K562 (cell line): ENCODE measurements around the gene LRRC59. TPM values are rescaled to one million over a fixed set of nuclear protein-coding genes. Genes with fewer than 3 reads are reported as not detected.

Experiments
- ATAC-seq: fragments of 200-7000 bp; cut with Tn5 transposase; 3 replicates; pipeline ENCODE4 v1.9.1; 2020; ENCODE audit warnings: moderate library complexity
- BruUV-seq: library from RNA; stranded (reverse); fragments of 400-500 nt; replicated peaks from 2 replicates; lab custom pipeline; 2021; lab: Mats Ljungman, UMichigan
- CTCF ChIA-PET: fragments of 300-600 bp; formaldehyde crosslinking; extraction: SDS; loops from one replicate; lab custom pipeline; 2021; ENCODE audit warnings: low intra/inter-chr PET ratio; lab: Yijun Ruan, JAX
- POLR2A ChIA-PET: fragments of 300-600, 350-650 bp; sonication (Branson Sonifier 250); formaldehyde crosslinking; extraction: SDS; loops from one replicate; lab custom pipeline; 2021; ENCODE audit warnings: antibody characterized with exemption, inconsistent platforms; lab: Yijun Ruan, JAX
- DNase-seq, 4 experiments: peaks; one replicate each; pipeline versions ENCODE4 v3.0.0 to v3.0.0-alpha.2; 2011 to 2018; ENCODE audit warnings: low spot score in 3 of 4, mixed read lengths in 3 of 4; ENCODE audit errors: extremely low read depth in 1 of 4
- FAIRE-seq: peaks from 2 replicates; lab custom pipeline; 2011; peaks lifted over from hg19 to GRCh38; lab: Jason Lieb, UNC
- H2AFZ ChIP-seq: 2 replicates; pipeline ENCODE4 v1.6.0; 2011; ENCODE audit warnings: low read depth, low read length, control low read depth, inconsistent platforms
- H3K27ac ChIP-seq: fragments of 200-600 bp; 3 replicates; pipeline ENCODE4 v1.8.0; 2011; ENCODE audit warnings: low read depth, mild to moderate bottlenecking, control low read depth, inconsistent platforms, low read length, moderate library complexity, mixed read lengths; ENCODE audit errors: extremely low read depth
- H3K27me3 ChIP-seq, 2 experiments: fragments of 300-600 bp in 1 of 2; 2 replicates in 1 of 2; 3 replicates in 1 of 2; pipeline versions ENCODE4 v1.6.0 to v1.8.0; 2011; ENCODE audit warnings: inconsistent platforms in 2 of 2, low read length in 2 of 2, mild to moderate bottlenecking in 1 of 2, mixed read lengths in 1 of 2, moderate library complexity in 1 of 2; ENCODE audit not compliant: control insufficient read depth in 2 of 2, insufficient read depth in 2 of 2
- H3K36me3 ChIP-seq: fragments of 300-600 bp; 3 replicates; pipeline ENCODE4 v1.8.0; 2011; ENCODE audit warnings: mild to moderate bottlenecking, low read length, inconsistent platforms; ENCODE audit not compliant: control insufficient read depth, insufficient read depth
- H3K4me1 ChIP-seq, 2 experiments: fragments of 200-600 bp in 1 of 2; replicated peaks in 1 of 2; 2 replicates in 1 of 2; 3 replicates in 1 of 2; pipeline versions ENCODE4 v1.5.1 to v1.8.0; 2011; ENCODE audit warnings: inconsistent platforms in 2 of 2, low read length in 2 of 2, mild to moderate bottlenecking in 1 of 2, mixed read lengths in 1 of 2, moderate library complexity in 1 of 2; ENCODE audit not compliant: control insufficient read depth in 2 of 2, insufficient read depth in 2 of 2
- H3K4me2 ChIP-seq: 2 replicates; pipeline ENCODE4 v1.6.1; 2011; ENCODE audit warnings: low read length, control low read depth, inconsistent platforms, mixed read lengths; ENCODE audit not compliant: insufficient read depth
- H3K4me3 ChIP-seq: fragments of 200-600 bp; sonication (generic), shearing (Covaris generic); 2 replicates; pipeline ENCODE4 v1.5.1; 2016; ENCODE audit warnings: control low read depth, inconsistent platforms
- H3K79me2 ChIP-seq: fragments of 200-600 bp; 3 replicates; pipeline ENCODE4 v1.8.0; 2011; ENCODE audit warnings: low read length, inconsistent platforms; ENCODE audit not compliant: control insufficient read depth, insufficient read depth
- H3K9ac ChIP-seq, 2 experiments: 2 replicates each; pipeline versions ENCODE4 v1.6.0 to v1.6.1; 2011; ENCODE audit warnings: low read depth in 2 of 2, low read length in 2 of 2, control low read depth in 1 of 2, inconsistent platforms in 1 of 2, mild to moderate bottlenecking in 1 of 2, mixed read lengths in 1 of 2; ENCODE audit not compliant: insufficient read depth in 1 of 2
- H3K9me1 ChIP-seq: one replicate; pipeline ENCODE4 v1.6.0; 2011; ENCODE audit warnings: inconsistent platforms, mild to moderate bottlenecking, low read length, moderate library complexity; ENCODE audit not compliant: control insufficient read depth, insufficient read depth
- H3K9me3 ChIP-seq: replicated peaks from 2 replicates; pipeline ENCODE4 v1.5.1; 2011; ENCODE audit warnings: low read depth, low read length, inconsistent platforms; ENCODE audit not compliant: control insufficient read depth, insufficient read depth
- H4K20me1 ChIP-seq: replicated peaks from 2 replicates; pipeline ENCODE4 v1.6.1; 2011; ENCODE audit warnings: low read length, inconsistent platforms, mixed read lengths; ENCODE audit not compliant: control insufficient read depth, insufficient read depth
- CBFA2T3 ChIP-seq: fragments of 450-650 bp; IDR thresholded peaks from 2 replicates; pipeline ENCODE4 v1.6.1; 2017
- ETV6 ChIP-seq, 3 experiments: fragments of 150-350 bp in 1 of 3; sonication (generic) in 1 of 3; formaldehyde crosslinking in 1 of 3; IDR thresholded peaks; 2 replicates each; pipeline versions ENCODE4 v1.6.1 to v1.8.0; 2014 to 2022; ENCODE audit warnings: borderline replicate concordance in 2 of 3, low read depth in 2 of 3, antibody characterized with exemption in 1 of 3, low read length in 1 of 3, mild to moderate bottlenecking in 1 of 3, missing genetic modification reagents in 1 of 3
- ZNF121 ChIP-seq: sonication (generic); formaldehyde crosslinking; conservative IDR thresholded peaks from 2 replicates; pipeline ENCODE4 v1.8.0; 2022; ENCODE audit warnings: missing genetic modification reagents
- WGBS: fragments of 100-300 bp; shearing (Covaris generic); methylation state at CpG from one replicate; pipeline ENCODE4 v1.1.6; 2016; ENCODE audit warnings: low coverage, mixed read lengths; ENCODE audit not compliant: insufficient coverage; ENCODE audit errors: missing lambda C conversion rate; 5-methylcytosine and 5-hydroxymethylcytosine counted together
- in situ Hi-C: fragments of 300-500 bp; cut with MboI; formaldehyde crosslinking; loops from 4 replicates; pipeline ENCODE4 v1.15.0; 2018; ENCODE audit warnings: inconsistent platforms, mixed read lengths
- intact Hi-C: fragments of 100-400 bp; cut with micrococcal nuclease; formaldehyde crosslinking; loops from 2 replicates; pipeline ENCODE4 v1.14.2; 2022
- polyA plus RNA-seq, 8 experiments: library from polyadenylated mRNA; depleted of rRNA in 4 of 8; stranded (reverse) in 5 of 8; unstranded in 3 of 8; fragments of >200 nt; fragmentation: Nextera tagmentation in 2 of 8; fragmentation: Illumina TruSeq in 1 of 8; extraction: Ambion mirVana in 2 of 8; extraction: Trizol in 1 of 8; gene quantifications; 2 replicates each; pipeline versions ENCODE4 v1.2.1 to v1.2.3, GENCODE V29; 2011 to 2014; ENCODE audit warnings: inconsistent platforms in 1 of 8, missing spikeins in 1 of 8
- total RNA-seq, 7 experiments: library from RNA; depleted of rRNA in 6 of 7; stranded (reverse); fragments of >200 nt in 6 of 7; fragmentation: Illumina TruSeq in 2 of 7; extraction: Trizol in 2 of 7; gene quantifications; 2 replicates each; pipeline versions ENCODE4 v1.2.1 to v1.2.3, GENCODE V29; 2011 to 2021; ENCODE audit warnings: low replicate concordance in 1 of 7
- TF ChIP-seq, protein P1 (sequence below): fragments of 200-800 bp; sonication (Bioruptor generic); IDR thresholded peaks from 2 replicates; pipeline ENCODE4 v1.6.1; 2016; ENCODE audit warnings: missing genetic modification characterization, missing compliant biosample characterization
- TF ChIP-seq, protein P2 (sequence below): IDR thresholded peaks from 2 replicates; pipeline ENCODE4 v1.6.1; 2012; ENCODE audit warnings: low read depth, low read length, improper control_type of control experiment, borderline replicate concordance

Gene LRRC59
- total and polyA plus RNA-seq, 9 of the 15 experiments (the other 6 are each of a cell fraction or from before 2014, with no cell fraction given) = 27.8 to 244 (median 154) TPM

DNA sequence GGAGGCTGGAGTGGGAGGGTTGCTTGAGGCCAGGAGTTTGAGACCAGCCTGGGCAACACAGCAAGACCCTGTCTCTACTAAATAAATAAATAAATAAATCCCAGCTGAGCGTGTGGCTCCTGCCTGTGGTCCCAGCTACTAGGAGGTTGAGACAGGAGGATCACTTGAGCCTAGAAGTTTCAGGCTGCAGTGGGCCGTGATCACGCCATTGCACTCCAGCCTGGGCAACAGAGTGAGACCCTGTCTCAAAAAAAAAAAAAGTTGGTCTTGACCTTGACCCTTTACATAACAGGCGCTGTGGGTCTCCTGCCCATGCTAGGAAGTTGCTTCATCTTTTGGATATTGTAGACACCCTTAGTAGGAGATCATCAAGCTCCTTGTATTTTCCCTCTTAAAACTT is 40.1 kb upstream of the LRRC59 start:
- Histone ChIP-seq H3K9ac (no peak overlapping the region), H3K9me3 (no peaks in the 10 kb centered on the region), H3K27me3 (no peaks in the 10 kb centered on the region; a peak in 1 of 5 replicates), H3K4me3 (no peak overlapping the region), H3K4me2 (no peak overlapping the region), H2AFZ (no peak overlapping the region), H4K20me1 (no peaks in the 10 kb centered on the region; the same call in 1 of the 2 replicates), H3K27ac (no peak overlapping the region), H3K36me3 (no peaks in the 10 kb centered on the region), H3K79me2 (no peaks in the 10 kb centered on the region), H3K9me1 (no peaks in the 10 kb centered on the region), H3K4me1 (peaks cover 0 to 5% of the 10 kb centered on the region in 2 experiments; a peak in 1 of 5 replicates)
- in situ Hi-C loops = no loop called here
- ATAC-seq (no peak), FAIRE-seq (no peak), DNase-seq (no peak)
- BruUV-seq = no TSS peak
- CTCF ChIA-PET = no interaction called here
- 63% methylated on average over 4 of the region's 4 CpGs for WGBS
- intact Hi-C loops = no loop called here
- no peak for TF ChIP-seq CBFA2T3
- TF ChIP-seq, protein P1, sequence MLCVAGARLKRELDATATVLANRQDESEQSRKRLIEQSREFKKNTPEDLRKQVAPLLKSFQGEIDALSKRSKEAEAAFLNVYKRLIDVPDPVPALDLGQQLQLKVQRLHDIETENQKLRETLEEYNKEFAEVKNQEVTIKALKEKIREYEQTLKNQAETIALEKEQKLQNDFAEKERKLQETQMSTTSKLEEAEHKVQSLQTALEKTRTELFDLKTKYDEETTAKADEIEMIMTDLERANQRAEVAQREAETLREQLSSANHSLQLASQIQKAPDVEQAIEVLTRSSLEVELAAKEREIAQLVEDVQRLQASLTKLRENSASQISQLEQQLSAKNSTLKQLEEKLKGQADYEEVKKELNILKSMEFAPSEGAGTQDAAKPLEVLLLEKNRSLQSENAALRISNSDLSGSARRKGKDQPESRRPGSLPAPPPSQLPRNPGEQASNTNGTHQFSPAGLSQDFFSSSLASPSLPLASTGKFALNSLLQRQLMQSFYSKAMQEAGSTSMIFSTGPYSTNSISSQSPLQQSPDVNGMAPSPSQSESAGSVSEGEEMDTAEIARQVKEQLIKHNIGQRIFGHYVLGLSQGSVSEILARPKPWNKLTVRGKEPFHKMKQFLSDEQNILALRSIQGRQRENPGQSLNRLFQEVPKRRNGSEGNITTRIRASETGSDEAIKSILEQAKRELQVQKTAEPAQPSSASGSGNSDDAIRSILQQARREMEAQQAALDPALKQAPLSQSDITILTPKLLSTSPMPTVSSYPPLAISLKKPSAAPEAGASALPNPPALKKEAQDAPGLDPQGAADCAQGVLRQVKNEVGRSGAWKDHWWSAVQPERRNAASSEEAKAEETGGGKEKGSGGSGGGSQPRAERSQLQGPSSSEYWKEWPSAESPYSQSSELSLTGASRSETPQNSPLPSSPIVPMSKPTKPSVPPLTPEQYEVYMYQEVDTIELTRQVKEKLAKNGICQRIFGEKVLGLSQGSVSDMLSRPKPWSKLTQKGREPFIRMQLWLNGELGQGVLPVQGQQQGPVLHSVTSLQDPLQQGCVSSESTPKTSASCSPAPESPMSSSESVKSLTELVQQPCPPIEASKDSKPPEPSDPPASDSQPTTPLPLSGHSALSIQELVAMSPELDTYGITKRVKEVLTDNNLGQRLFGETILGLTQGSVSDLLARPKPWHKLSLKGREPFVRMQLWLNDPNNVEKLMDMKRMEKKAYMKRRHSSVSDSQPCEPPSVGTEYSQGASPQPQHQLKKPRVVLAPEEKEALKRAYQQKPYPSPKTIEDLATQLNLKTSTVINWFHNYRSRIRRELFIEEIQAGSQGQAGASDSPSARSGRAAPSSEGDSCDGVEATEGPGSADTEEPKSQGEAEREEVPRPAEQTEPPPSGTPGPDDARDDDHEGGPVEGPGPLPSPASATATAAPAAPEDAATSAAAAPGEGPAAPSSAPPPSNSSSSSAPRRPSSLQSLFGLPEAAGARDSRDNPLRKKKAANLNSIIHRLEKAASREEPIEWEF (CRISPR knock-in tag) = no peak
- TF ChIP-seq, protein P2, sequence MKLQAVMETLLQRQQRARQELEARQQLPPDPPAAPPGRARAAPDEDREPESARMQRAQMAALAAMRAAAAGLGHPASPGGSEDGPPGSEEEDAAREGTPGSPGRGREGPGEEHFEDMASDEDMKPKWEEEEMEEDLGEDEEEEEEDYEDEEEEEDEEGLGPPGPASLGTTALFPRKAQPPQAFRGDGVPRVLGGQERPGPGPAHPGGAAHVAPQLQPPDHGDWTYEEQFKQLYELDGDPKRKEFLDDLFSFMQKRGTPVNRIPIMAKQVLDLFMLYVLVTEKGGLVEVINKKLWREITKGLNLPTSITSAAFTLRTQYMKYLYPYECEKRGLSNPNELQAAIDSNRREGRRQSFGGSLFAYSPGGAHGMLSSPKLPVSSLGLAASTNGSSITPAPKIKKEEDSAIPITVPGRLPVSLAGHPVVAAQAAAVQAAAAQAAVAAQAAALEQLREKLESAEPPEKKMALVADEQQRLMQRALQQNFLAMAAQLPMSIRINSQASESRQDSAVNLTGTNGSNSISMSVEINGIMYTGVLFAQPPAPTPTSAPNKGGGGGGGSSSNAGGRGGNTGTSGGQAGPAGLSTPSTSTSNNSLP = no peak
- peak; percentile 29; the same call in 1 of the 2 replicates for TF ChIP-seq ZNF121
- no peak for TF ChIP-seq ETV6 (IDR thresholded peaks at IDR 0.05; ENCODE audit: borderline replicate concordance in 1 of 2, low read depth in 2 of 2, low read length in 1 of 2)
- TF ChIP-seq ETV6 (CRISPR knock-in tag; IDR thresholded peaks at IDR 0.05; ENCODE audit: borderline replicate concordance) = no peak
- TF ChIP-seq, all 486 proteins: peak for 1
- POLR2A ChIA-PET = interaction anchor here (1.1 kb wide), 1 partner anchor 22 kb away, joined by 3 read pairs; no protein-coding TSS in a partner anchor
